Measurements from ENCODE around the gene TAS2R13.

TAS2R13 gene, protein sequence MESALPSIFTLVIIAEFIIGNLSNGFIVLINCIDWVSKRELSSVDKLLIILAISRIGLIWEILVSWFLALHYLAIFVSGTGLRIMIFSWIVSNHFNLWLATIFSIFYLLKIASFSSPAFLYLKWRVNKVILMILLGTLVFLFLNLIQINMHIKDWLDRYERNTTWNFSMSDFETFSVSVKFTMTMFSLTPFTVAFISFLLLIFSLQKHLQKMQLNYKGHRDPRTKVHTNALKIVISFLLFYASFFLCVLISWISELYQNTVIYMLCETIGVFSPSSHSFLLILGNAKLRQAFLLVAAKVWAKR

GRCh38 chr12:10909462-10909861 is at the start of gene TAS2R13:
TSS of gene TAS2R13 (minus strand) at chr12:10909562. CDS start at chr12:10909298, 264 bp downstream.
- H3K36me3 ChIP-seq (ENCODE audit: insufficient read depth, low read length), result no peaks in the 10 kb centered on the region
- no peak within 1 kb of the TSS for H3K4me3 ChIP-seq (ENCODE audit: low read depth in 1 of 2, low read length in 2 of 2)
- no peaks in the 10 kb centered on the region for H3K27me3 ChIP-seq (ENCODE audit: control insufficient read depth in 1 of 2, insufficient read depth in 2 of 2, low read length in 2 of 2)
- no peaks in the 10 kb centered on the region for H3K9me3 ChIP-seq (ENCODE audit: low read length)
- H3K9ac ChIP-seq (ENCODE audit: low read length), result no peak within 1 kb of the TSS
- no peaks in the 10 kb centered on the region for H3K4me1 ChIP-seq (ENCODE audit: insufficient read depth, low read length)
- no peak within 1 kb of the TSS for H3K27ac ChIP-seq (ENCODE audit: low read depth, low read length)

- no peaks in the 10 kb centered on the region for H3K9me3 ChIP-seq (ENCODE audit: low read length)
- H3K4me3 ChIP-seq (ENCODE audit: low read depth in 1 of 2, low read length in 2 of 2), result no peak overlapping the region
- no peaks in the 10 kb centered on the region for H3K36me3 ChIP-seq (ENCODE audit: insufficient read depth, low read length)
- no peaks in the 10 kb centered on the region for H3K4me1 ChIP-seq (ENCODE audit: insufficient read depth, low read length)
- H3K27ac ChIP-seq (ENCODE audit: low read depth, low read length), result no peak overlapping the region
- H3K9ac ChIP-seq (ENCODE audit: low read length), result no peak overlapping the region
- H3K27me3 ChIP-seq (ENCODE audit: control insufficient read depth in 1 of 2, insufficient read depth in 2 of 2, low read length in 2 of 2), result no peaks in the 10 kb centered on the region
Measured at GRCh38 chr12:10957741-10958140, 48.4 kb upstream of the TAS2R13 start.

DNA sequence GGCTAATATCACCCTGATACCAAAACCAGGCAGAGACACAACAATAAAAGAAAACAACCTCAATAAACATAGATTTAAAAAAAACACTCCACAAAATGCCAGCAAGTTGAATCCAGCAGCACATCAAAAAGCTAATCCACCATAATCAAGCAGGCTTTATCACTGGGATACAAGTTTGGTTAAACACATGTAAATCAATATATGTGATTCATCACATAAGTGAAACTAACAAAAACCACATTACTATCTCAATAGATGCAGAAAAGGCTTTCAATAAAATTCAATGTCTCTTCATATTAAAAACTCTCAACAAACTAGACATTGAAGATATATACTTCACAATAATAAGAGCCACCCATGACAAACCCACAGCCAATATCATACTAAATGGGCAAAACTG is 46.7 kb upstream of the TAS2R13 start:
- Histone ChIP-seq H3K36me3 (ENCODE audit: insufficient read depth, low read length) (no peaks in the 10 kb centered on the region), H3K4me3 (ENCODE audit: low read depth in 1 of 2, low read length in 2 of 2) (no peak overlapping the region), H3K9me3 (ENCODE audit: low read length) (no peaks in the 10 kb centered on the region), H3K4me1 (ENCODE audit: insufficient read depth, low read length) (no peaks in the 10 kb centered on the region), H3K9ac (ENCODE audit: low read length) (no peak overlapping the region), H3K27ac (ENCODE audit: low read depth, low read length) (no peak overlapping the region), H3K27me3 (ENCODE audit: control insufficient read depth in 1 of 2, insufficient read depth in 2 of 2, low read length in 2 of 2) (no peaks in the 10 kb centered on the region)

GRCh38 chr12:10952645-10953044 is 43.3 kb upstream of the TAS2R13 start:
- H3K36me3 ChIP-seq (ENCODE audit: insufficient read depth, low read length), result no peaks in the 10 kb centered on the region
- no peak overlapping the region for H3K27ac ChIP-seq (ENCODE audit: low read depth, low read length)
- no peak overlapping the region for H3K4me3 ChIP-seq (ENCODE audit: low read depth in 1 of 2, low read length in 2 of 2)
- no peak overlapping the region for H3K9ac ChIP-seq (ENCODE audit: low read length)
- no peaks in the 10 kb centered on the region for H3K27me3 ChIP-seq (ENCODE audit: control insufficient read depth in 1 of 2, insufficient read depth in 2 of 2, low read length in 2 of 2)
- H3K4me1 ChIP-seq (ENCODE audit: insufficient read depth, low read length), result no peaks in the 10 kb centered on the region
- H3K9me3 ChIP-seq (ENCODE audit: low read length), result no peaks in the 10 kb centered on the region

DNA sequence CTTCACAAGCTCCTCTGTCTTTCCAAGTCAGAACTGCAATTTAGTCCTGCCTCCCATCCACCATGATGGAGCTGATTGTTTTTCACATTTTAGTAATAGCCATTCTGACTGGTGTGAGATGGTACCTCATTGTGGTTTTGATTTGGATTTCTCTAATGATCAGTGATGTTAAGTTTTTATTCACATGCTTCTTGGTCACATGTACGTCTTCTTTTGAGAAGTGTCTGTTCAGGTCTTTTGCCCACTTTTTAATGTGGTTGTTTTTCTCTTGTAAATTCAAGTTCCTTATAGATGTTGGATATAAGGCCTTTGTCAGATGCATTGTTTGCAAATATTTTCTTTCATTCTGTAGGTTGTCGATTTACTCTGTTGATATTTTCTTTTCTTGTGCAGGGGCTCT is 33.8 kb upstream of the TAS2R13 start:
- Histone ChIP-seq H3K9ac (ENCODE audit: low read length) (no peak overlapping the region), H3K4me3 (ENCODE audit: low read depth in 1 of 2, low read length in 2 of 2) (no peak overlapping the region), H3K36me3 (ENCODE audit: insufficient read depth, low read length) (no peaks in the 10 kb centered on the region), H3K27me3 (ENCODE audit: control insufficient read depth in 1 of 2, insufficient read depth in 2 of 2, low read length in 2 of 2) (no peaks in the 10 kb centered on the region), H3K9me3 (ENCODE audit: low read length) (no peaks in the 10 kb centered on the region), H3K27ac (ENCODE audit: low read depth, low read length) (no peak overlapping the region), H3K4me1 (ENCODE audit: insufficient read depth, low read length) (no peaks in the 10 kb centered on the region)

DNA sequence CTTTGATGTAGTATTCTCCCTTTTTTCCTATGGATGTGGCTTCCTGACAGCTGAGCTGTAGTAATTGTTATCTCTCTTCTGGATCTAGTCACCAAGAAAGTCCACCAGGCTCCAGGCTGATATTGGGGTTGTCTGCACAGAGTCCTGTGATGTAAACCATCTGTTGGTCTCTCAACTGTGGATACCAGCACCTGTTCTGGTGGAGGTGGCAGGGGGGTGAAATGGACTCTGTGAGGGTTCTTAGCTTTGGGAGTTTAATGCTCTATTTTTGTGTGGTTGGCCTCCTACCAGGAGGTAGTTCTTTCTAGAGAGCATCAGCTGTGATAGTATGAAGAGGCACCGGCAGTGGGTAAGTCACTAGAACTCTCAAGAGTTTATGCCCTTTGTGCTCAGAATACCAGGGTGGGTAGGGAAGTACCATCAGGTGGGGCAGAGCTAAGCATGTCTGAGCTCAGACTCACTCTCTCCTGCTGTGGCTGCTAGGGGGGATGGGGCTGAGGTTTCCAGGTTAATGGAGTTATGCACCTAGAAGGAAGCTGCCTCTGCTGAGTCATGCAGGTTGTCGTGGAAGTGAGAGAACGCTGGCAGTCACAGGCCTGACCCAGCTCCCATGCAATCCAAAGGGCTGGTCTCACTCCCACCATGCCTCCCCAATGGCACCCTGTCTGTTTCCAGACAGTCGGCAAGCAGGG is 32.7 kb upstream of the TAS2R13 start:
- H3K36me3 ChIP-seq (ENCODE audit: insufficient read depth, low read length), result no peaks in the 10 kb centered on the region
- H3K9me3 ChIP-seq (ENCODE audit: low read length), result no peaks in the 10 kb centered on the region
- H3K27ac ChIP-seq (ENCODE audit: low read depth, low read length), result no peak overlapping the region
- no peaks in the 10 kb centered on the region for H3K4me1 ChIP-seq (ENCODE audit: insufficient read depth, low read length)
- no peak overlapping the region for H3K9ac ChIP-seq (ENCODE audit: low read length)
- H3K4me3 ChIP-seq (ENCODE audit: low read depth in 1 of 2, low read length in 2 of 2), result no peak overlapping the region
- no peaks in the 10 kb centered on the region for H3K27me3 ChIP-seq (ENCODE audit: control insufficient read depth in 1 of 2, insufficient read depth in 2 of 2, low read length in 2 of 2)

DNA sequence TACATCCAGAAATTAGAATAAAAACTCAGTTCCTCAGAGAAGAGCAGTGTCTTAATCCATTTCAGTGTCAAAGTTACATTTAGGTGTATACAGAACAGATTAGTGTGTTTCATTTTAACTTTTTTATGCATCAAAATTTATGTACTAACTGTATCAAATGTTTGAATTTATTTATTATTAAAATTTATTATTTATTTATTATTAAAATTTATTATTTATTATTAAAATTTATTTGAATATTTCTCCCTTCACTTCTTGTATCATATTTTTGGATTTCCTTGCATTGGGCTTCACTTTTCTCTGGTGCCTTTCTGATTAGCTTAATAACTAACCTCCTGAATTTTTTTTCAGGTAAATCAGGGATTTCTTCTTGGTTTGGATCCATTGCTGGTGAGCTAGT is 32.0 kb upstream of the TAS2R13 start:
- Histone ChIP-seq H3K4me1 (ENCODE audit: insufficient read depth, low read length) (no peaks in the 10 kb centered on the region), H3K4me3 (ENCODE audit: low read depth in 1 of 2, low read length in 2 of 2) (no peak overlapping the region), H3K27me3 (ENCODE audit: control insufficient read depth in 1 of 2, insufficient read depth in 2 of 2, low read length in 2 of 2) (no peaks in the 10 kb centered on the region), H3K9me3 (ENCODE audit: low read length) (no peaks in the 10 kb centered on the region), H3K9ac (ENCODE audit: low read length) (no peak overlapping the region), H3K36me3 (ENCODE audit: insufficient read depth, low read length) (no peaks in the 10 kb centered on the region), H3K27ac (ENCODE audit: low read depth, low read length) (no peak overlapping the region)

- no peaks in the 10 kb centered on the region for H3K36me3 ChIP-seq (ENCODE audit: insufficient read depth, low read length)
- no peaks in the 10 kb centered on the region for H3K4me1 ChIP-seq (ENCODE audit: insufficient read depth, low read length)
- H3K4me3 ChIP-seq (ENCODE audit: low read depth in 1 of 2, low read length in 2 of 2), result no peak overlapping the region
- no peak overlapping the region for H3K27ac ChIP-seq (ENCODE audit: low read depth, low read length)
- no peak overlapping the region for H3K9ac ChIP-seq (ENCODE audit: low read length)
- H3K27me3 ChIP-seq (ENCODE audit: control insufficient read depth in 1 of 2, insufficient read depth in 2 of 2, low read length in 2 of 2), result no peaks in the 10 kb centered on the region
- no peaks in the 10 kb centered on the region for H3K9me3 ChIP-seq (ENCODE audit: low read length)
Measured at GRCh38 chr12:10940389-10940788, 31.0 kb upstream of the TAS2R13 start.

- Histone ChIP-seq H3K27ac (ENCODE audit: low read depth, low read length) (no peak within 1 kb of the TSS), H3K36me3 (ENCODE audit: insufficient read depth, low read length) (no peaks in the 10 kb centered on the region), H3K4me3 (ENCODE audit: low read depth in 1 of 2, low read length in 2 of 2) (no peak within 1 kb of the TSS), H3K9ac (ENCODE audit: low read length) (no peak within 1 kb of the TSS), H3K27me3 (ENCODE audit: control insufficient read depth in 1 of 2, insufficient read depth in 2 of 2, low read length in 2 of 2) (no peaks in the 10 kb centered on the region), H3K9me3 (ENCODE audit: low read length) (no peaks in the 10 kb centered on the region), H3K4me1 (ENCODE audit: insufficient read depth, low read length) (no peaks in the 10 kb centered on the region)
Measured at GRCh38 chr12:10939163-10939562, 29.8 kb upstream of the TAS2R13 start, which contains the start of gene TAS2R14. TSS of gene TAS2R14 (minus strand) at chr12:10939263. CDS start at chr12:10939207, 56 bp downstream.

GRCh38 chr12:10936506-10936905 is 27.1 kb upstream of the TAS2R13 start:
- Histone ChIP-seq H3K4me1 (ENCODE audit: insufficient read depth, low read length) (no peaks in the 10 kb centered on the region), H3K27me3 (ENCODE audit: control insufficient read depth in 1 of 2, insufficient read depth in 2 of 2, low read length in 2 of 2) (no peaks in the 10 kb centered on the region), H3K36me3 (ENCODE audit: insufficient read depth, low read length) (no peaks in the 10 kb centered on the region), H3K27ac (ENCODE audit: low read depth, low read length) (no peak overlapping the region), H3K9me3 (ENCODE audit: low read length) (no peaks in the 10 kb centered on the region), H3K4me3 (ENCODE audit: low read depth in 1 of 2, low read length in 2 of 2) (no peak overlapping the region), H3K9ac (ENCODE audit: low read length) (no peak overlapping the region)

DNA sequence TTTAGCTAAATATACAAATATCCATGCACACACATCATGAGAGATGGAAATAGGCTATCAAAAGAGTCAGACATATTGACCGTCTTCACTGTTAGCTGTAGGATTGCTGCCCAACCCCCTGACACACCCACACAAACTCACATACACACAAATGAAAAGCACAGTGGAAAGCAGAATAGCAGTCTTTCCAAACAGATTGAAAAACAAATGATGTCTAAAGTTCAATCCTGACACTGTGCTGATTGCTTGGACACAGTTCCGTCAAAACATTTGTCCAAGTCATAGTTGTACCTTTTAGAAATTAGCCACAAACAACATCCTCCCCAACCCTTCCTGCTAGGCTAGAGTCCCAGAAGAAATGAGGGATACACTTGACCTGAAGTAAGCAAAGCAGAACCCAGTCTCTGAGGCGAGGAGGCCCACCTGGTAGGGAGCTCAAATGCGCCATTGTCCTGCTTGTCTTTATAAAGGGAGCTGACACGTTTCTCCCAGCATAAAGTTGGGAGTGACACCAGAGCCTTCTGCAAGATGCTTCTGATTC is 19.5 kb upstream of the TAS2R13 start, which contains the start of gene PRH2:
Gene PRH2, plus strand, starts transcription at position 491 of the 541 bp plus-strand sequence. Its CDS starts 38 bp downstream, at position 529.
- H3K4me1 ChIP-seq (ENCODE audit: insufficient read depth, low read length), result no peaks in the 10 kb centered on the region
- no peaks in the 10 kb centered on the region for H3K27me3 ChIP-seq (ENCODE audit: control insufficient read depth in 1 of 2, insufficient read depth in 2 of 2, low read length in 2 of 2)
- H3K4me3 ChIP-seq (ENCODE audit: low read depth in 1 of 2, low read length in 2 of 2), result no peak within 1 kb of the TSS
- H3K27ac ChIP-seq (ENCODE audit: low read depth, low read length), result no peak within 1 kb of the TSS
- no peaks in the 10 kb centered on the region for H3K36me3 ChIP-seq (ENCODE audit: insufficient read depth, low read length)
- no peaks in the 10 kb centered on the region for H3K9me3 ChIP-seq (ENCODE audit: low read length)
- no peak within 1 kb of the TSS for H3K9ac ChIP-seq (ENCODE audit: low read length)

All from muscle layer of colon (tissue), 2 donors.